Omental fat pad (tissue), 4 donors: ENCODE results near the gene F11. TPM values are rescaled to one million over a fixed set of nuclear protein-coding genes. Genes with fewer than 3 reads are reported as not detected.
"Not testable (repeated sequence)": the region's sequence is repeated elsewhere in the genome, so short reads cannot be mapped to it uniquely, and the experiment has no call there.

Source experiments
- ATAC-seq: fragments of 150-250 bp; one replicate; pipeline ENCODE4 v1.9.1; 2016; ENCODE audit warnings: mild to moderate bottlenecking, moderate library complexity; ENCODE audit not compliant: low FRiP score
- DNase-seq: peaks from one replicate; pipeline ENCODE4 v3.0.0-alpha.2; 2019; ENCODE audit warnings: low spot score
- total RNA-seq, 4 donors: library from RNA; depleted of rRNA; stranded (reverse); fragments of >200 nt; gene quantifications; one replicate each; pipeline ENCODE4 v1.1.0, GENCODE V29; 2016
- TF ChIP-seq, protein P1 (sequence below), 3 donors: fragments of 450-650 bp; IDR thresholded peaks; one replicate each; pipeline ENCODE4 v1.5.1; 2016 to 2017; ENCODE audit warnings: antibody characterized with exemption in 3 of 3, mild to moderate bottlenecking in 3 of 3, moderate library complexity in 2 of 3

F11 gene
- total RNA-seq, 4 donors from 2014 or later: 0.19 TPM; not detected in 3

DNA sequence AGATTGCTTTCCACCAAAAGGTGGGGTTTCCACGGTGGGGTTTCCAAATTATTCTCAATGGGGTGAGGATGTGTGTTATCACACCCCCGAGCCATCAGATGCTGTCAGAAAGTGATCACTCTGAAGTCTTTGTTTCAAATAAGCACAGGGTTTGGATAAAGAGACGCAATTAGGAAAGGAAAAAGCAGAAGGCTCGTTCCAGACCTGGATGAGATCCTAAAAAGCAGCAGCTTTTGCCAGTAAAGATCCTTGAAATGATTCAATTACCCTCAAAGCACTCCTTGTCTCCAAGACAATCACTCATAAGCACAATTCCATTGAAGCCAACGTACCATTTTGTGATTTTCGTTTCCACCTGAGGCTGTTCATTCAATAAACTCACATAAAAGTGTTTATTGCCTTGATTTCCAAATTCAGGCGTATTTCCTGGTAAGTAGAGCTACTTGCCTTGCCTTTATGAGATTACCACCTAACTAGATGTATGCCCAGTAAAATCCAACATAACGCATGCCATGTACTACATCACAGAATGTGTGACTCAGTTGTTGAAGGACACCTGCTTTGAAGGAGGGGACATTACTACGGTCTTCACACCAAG, 5.2 kb downstream of the F11 start:
- TF ChIP-seq, protein P1, sequence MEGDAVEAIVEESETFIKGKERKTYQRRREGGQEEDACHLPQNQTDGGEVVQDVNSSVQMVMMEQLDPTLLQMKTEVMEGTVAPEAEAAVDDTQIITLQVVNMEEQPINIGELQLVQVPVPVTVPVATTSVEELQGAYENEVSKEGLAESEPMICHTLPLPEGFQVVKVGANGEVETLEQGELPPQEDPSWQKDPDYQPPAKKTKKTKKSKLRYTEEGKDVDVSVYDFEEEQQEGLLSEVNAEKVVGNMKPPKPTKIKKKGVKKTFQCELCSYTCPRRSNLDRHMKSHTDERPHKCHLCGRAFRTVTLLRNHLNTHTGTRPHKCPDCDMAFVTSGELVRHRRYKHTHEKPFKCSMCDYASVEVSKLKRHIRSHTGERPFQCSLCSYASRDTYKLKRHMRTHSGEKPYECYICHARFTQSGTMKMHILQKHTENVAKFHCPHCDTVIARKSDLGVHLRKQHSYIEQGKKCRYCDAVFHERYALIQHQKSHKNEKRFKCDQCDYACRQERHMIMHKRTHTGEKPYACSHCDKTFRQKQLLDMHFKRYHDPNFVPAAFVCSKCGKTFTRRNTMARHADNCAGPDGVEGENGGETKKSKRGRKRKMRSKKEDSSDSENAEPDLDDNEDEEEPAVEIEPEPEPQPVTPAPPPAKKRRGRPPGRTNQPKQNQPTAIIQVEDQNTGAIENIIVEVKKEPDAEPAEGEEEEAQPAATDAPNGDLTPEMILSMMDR (IDR thresholded peaks at IDR 0.05): no peak
- ATAC-seq (no peak), DNase-seq (no peak)

DNA sequence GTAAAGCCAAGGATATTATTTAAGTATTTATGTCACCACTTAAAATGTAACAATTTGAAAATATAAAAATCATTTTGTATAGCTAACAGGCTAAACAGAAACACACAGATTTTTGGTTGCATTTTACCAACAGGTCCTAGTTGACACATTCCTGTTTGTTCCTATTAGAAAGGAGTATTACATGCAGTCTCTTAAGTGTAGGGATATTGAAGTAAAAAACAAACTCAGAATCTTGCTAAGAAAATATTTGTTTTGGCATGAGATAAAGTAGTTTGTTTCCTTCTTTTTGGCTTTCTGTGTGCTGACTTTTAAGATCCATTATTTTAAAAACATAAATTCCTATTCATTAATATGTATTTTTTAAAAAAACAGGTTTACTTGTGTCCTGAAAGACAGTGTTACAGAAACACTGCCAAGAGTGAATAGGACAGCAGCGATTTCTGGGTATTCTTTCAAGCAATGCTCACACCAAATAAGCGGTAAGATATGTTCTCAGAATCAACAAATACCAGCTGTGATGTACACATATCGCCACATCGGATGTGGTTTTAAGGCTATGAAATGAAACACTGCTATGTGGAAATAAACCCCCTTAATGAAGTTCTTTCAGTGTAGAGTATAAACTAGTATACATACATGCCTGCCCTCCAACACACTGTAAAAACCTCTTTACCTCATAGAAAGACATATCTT, 6.9 kb downstream of the F11 start:
- TF ChIP-seq, protein P1 (IDR thresholded peaks at IDR 0.05): no peak
- DNase-seq (no peak), ATAC-seq (no peak)

DNA sequence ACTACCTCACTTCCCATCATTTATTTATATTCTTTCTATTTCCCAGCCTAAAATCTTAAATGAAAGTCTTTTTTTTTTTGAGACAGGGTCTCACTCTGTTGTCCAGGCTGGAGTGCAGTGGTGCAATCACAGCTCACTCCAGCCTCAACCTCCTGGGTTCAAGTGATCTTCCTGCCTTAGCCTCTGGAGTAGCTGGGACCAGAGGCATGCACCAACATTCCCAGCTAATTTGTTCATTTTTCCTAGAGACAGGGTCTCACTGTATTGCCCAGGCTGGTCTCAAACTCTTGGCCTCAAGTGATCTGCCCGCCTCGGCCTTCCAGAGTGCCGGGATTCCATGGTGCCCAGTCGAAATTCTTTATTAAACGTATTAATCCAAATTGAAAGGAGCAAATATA, 7.4 kb downstream of the F11 start:
- ATAC-seq, DNase-seq: not testable (repeated sequence)

DNA sequence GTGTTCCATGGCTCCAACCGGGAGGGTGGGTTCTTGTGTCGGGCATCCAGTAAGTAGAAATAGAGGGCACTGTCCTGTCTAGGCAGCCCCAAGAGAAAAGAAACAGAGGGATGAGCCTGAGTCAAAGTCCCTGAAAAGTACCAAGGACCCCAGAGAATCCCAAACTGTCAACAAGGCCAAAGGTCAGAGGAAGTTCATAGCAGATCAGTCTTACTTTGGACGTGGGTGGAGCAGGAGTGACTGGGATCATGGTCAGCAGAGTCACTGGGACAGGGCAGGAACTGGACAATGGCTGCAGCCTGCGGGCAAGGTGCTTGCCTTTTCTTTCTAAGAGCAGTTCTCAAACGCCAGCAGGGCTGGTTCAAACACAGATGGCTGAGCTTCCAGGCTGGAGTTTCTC, 17.3 kb downstream of the F11 start:
- DNase-seq: no peak
- TF ChIP-seq, protein P1 (IDR thresholded peaks at IDR 0.05): no peak
- ATAC-seq: no peak

DNA sequence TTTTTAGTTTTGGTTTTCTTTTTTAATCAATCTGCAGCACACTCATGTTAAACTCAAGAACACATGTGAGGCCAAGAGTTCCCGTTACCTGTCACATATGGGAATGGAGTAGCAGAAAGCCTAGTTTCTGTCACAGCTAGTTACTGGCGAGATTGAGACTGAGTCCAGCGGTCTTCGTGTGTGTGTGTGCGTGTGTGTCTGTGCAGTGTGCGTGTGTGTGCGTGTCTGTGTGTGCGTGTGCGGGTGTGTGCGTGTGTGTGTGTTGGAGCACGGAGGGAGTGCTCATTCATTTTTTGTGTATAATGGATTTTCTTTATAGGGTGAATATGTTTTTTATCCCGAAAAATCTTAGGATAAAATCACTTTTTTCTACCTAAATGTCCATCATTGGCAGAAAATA, 19.2 kb downstream of the F11 start:
- ATAC-seq: no peak
- DNase-seq: no peak

DNA sequence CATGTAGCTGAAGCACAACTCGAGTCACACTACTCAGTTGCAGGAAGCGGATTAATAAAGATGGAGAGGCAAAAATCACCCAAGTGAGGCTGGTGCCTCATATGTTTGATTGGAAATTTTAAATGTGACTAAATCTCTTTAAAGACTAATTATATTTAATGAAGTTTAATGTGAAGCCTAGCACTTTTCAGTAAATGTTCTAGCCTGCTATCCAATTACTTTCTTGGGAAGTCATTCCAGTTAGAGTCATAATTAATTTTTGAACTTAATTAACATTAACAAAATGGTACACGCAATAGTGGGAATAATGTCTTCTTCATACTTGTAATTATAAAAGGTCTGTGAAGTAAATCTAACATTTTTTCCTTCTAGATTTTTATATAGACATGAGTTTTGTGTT, 20.6 kb downstream of the F11 start:
- ATAC-seq (no peak), DNase-seq (no peak)
- TF ChIP-seq, protein P1 (IDR thresholded peaks at IDR 0.05): no peak

More for the DNA sequence above, 19.2 kb downstream of the F11 start:
- TF ChIP-seq, protein P1 (IDR thresholded peaks at IDR 0.05): no peak

DNA sequence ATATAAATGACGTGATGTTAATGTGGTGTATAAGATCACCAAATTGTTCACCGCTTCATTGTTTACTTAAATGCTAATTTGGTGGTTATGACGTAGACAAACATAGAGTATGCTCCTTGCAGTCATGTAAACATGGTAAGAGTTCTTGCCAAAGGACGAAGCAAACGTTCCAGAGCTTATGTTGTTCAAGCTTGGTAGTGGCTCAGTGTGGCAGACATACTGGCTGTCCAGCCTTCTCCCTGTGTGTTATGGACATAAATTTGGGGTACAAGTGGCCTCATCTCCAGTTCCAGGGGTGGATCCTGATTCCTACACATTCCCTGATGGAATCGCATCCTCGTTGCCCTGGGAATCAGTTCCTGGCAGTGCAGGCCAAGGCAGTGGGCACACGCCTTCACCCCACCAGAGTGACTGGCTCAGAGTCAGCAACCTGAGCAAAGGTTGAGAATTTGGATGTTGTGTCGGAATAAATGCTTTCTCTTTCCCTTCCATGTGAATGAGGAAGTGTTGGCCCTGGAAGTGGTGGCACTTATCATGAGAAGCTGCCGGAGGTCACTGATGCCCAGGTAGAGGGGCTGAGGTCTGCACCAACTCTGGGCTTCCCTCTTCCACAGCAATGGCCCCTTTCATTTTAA, 25.4 kb downstream of the F11 start:
- ATAC-seq (no peak), DNase-seq (no peak)
- TF ChIP-seq, protein P1 (IDR thresholded peaks at IDR 0.05): no peak
